Progenitor cell of endocrine pancreas (in vitro differentiated cells): ENCODE measurements around the gene ZNF296. TPM values are rescaled to one million over a fixed set of nuclear protein-coding genes. Genes with fewer than 3 reads are reported as not detected.
A peak's percentile ranks its signal among the peaks of the same experiment; 100 is the strongest.

Experiments used
- DNase-seq: peaks from one replicate; pipeline ENCODE4 v3.0.0; 2021; ENCODE audit warnings: low spot score; ENCODE audit not compliant: unreplicated experiment
- H3K27ac Mint-ChIP-seq: 2 replicates; pipeline ENCODE4 v1.8.0; 2021; ENCODE audit warnings: mild to moderate bottlenecking, moderate library complexity, mixed read lengths
- H3K27me3 Mint-ChIP-seq: 2 replicates; pipeline ENCODE4 v1.8.0; 2021; ENCODE audit warnings: mixed read lengths
- H3K36me3 Mint-ChIP-seq: 2 replicates; pipeline ENCODE4 v1.8.0; 2022; ENCODE audit warnings: mixed read lengths; ENCODE audit not compliant: insufficient read depth
- H3K4me1 Mint-ChIP-seq: 2 replicates; pipeline ENCODE4 v1.8.0; 2021; ENCODE audit warnings: low read depth, mixed read lengths
- H3K4me3 Mint-ChIP-seq: 2 replicates; pipeline ENCODE4 v1.8.0; 2021; ENCODE audit warnings: low read depth, mild to moderate bottlenecking, moderate library complexity, mixed read lengths
- H3K9me3 Mint-ChIP-seq: 2 replicates; pipeline ENCODE4 v1.8.0; 2021; ENCODE audit warnings: low read depth, mixed read lengths
- CTCF ChIP-seq: fragments of 200-600 bp; sonication (generic); IDR thresholded peaks from one replicate; pipeline ENCODE4 v1.5.0; 2021; ENCODE audit warnings: antibody characterized with exemption, mild to moderate bottlenecking; ENCODE audit not compliant: unreplicated experiment
- total RNA-seq: library from RNA; stranded (reverse); gene quantifications from 2 replicates; pipeline ENCODE4 v1.2.1, GENCODE V29; 2021

The ZNF296 gene
- total RNA-seq, 1 donor from 2014 or later = 1.3 TPM

GRCh38 chr19:45025264-45025663 lies 51.0 kb downstream of the ZNF296 start:
- no peak overlapping the region for H3K27ac Mint-ChIP-seq
- no peak overlapping the region for H3K4me3 Mint-ChIP-seq
- no peak for DNase-seq
- H3K4me1 Mint-ChIP-seq = no peaks in the 10 kb centered on the region
- H3K9me3 Mint-ChIP-seq = no peaks in the 10 kb centered on the region
- no peaks in the 10 kb centered on the region for H3K36me3 Mint-ChIP-seq
- no peak for TF ChIP-seq CTCF
- H3K27me3 Mint-ChIP-seq = no peaks in the 10 kb centered on the region

DNA sequence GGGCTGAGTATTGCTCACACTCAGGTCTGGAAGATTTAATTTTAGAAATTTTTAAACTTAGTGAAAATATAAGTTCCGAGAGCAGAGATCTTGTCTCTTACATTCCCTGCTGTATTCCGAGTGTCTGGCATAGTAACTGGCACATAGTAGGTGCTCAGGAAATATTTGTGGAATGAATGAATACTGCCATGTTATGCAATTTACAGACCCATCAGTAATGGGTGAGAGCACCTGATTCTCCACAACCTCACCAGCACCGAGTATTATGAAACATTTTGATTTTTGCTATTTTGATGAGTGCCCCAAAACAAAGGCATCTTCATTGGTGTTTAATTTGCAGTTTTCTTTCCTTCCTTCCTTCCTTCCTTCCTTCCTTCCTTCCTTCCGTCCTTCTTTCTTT lies 53.2 kb downstream of the ZNF296 start:
- Mint-ChIP-seq H3K27ac (no peak overlapping the region), H3K36me3 (no peaks in the 10 kb centered on the region), H3K27me3 (no peaks in the 10 kb centered on the region), H3K4me1 (no peaks in the 10 kb centered on the region), H3K9me3 (no peaks in the 10 kb centered on the region), H3K4me3 (no peak overlapping the region)
- no peak for DNase-seq
- no peak for TF ChIP-seq CTCF

DNA sequence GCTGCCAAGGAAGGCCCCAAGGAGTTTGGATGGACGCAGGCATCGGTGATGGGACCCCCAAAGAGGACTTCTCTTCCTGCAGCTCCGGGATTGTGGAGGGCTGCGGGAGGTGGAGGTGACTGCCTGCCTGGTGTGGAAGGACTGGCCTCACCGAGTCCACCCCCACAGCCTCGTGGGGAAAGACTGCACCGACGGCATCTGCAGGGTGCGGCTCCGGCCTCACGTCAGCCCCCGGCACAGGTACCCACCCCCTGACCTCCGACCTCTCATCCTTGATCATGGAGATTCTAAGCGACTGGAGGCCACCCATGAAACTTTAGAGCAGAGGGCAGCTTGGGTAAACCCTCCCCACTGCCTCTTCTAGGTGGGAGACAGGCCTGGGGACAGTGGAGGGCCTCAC lies 54.3 kb downstream of the ZNF296 start:
- TF ChIP-seq CTCF = no peak
- H3K9me3 Mint-ChIP-seq = no peaks in the 10 kb centered on the region
- H3K36me3 Mint-ChIP-seq = no peaks in the 10 kb centered on the region
- H3K4me1 Mint-ChIP-seq = no peaks in the 10 kb centered on the region
- peak overlapping the region; percentile 41 for H3K27ac Mint-ChIP-seq
- DNase-seq = no peak
- no peak overlapping the region for H3K4me3 Mint-ChIP-seq
- H3K27me3 Mint-ChIP-seq = no peaks in the 10 kb centered on the region

Other genes starting within 250 kb of the ZNF296 start
- gene NECTIN2, start 230.2 kb downstream of the ZNF296 start, total RNA-seq = 201 and 203 TPM in 2 replicates
- 63.0 and 67.1 TPM in 2 replicates for gene TOMM40, start 185.2 kb downstream of the ZNF296 start, total RNA-seq
- gene APOE, start 170.7 kb downstream of the ZNF296 start, total RNA-seq = 198 and 233 TPM in 2 replicates
- 85.5 and 89.4 TPM in 2 replicates for gene APOC1, start 161.9 kb downstream of the ZNF296 start, total RNA-seq
- not detected in 2 replicates for gene APOC4, start 134.2 kb downstream of the ZNF296 start, total RNA-seq
- not detected in 2 replicates for gene APOC2, start 130.4 kb downstream of the ZNF296 start, total RNA-seq
- gene CLPTM1, start 121.1 kb downstream of the ZNF296 start, total RNA-seq = 95.5 and 98.8 TPM in 2 replicates
- gene RELB, start 75.0 kb downstream of the ZNF296 start, total RNA-seq = 6.2 and 6.8 TPM in 2 replicates
- 111 and 123 TPM in 2 replicates for gene CLASRP, start 37.4 kb downstream of the ZNF296 start, total RNA-seq
- gene GEMIN7, start 2.8 kb upstream of the ZNF296 start, total RNA-seq = 29.8 and 39.4 TPM in 2 replicates
- 44.8 and 45.8 TPM in 2 replicates for gene PPP1R37, start 16.7 kb upstream of the ZNF296 start, total RNA-seq
- gene NKPD1, start 84.5 kb upstream of the ZNF296 start, total RNA-seq = 0.34 and 0.53 TPM in 2 replicates
- gene TRAPPC6A, start 101.8 kb upstream of the ZNF296 start, total RNA-seq = 40.4 and 43.8 TPM in 2 replicates
- 8.7 and 9.1 TPM in 2 replicates for gene BLOC1S3, start 102.3 kb upstream of the ZNF296 start, total RNA-seq
- gene EXOC3L2, start 168.9 kb upstream of the ZNF296 start, total RNA-seq = not detected in 2 replicates
- 57.5 and 60.4 TPM in 2 replicates for gene MARK4, start 174.8 kb upstream of the ZNF296 start, total RNA-seq
- not detected in 2 replicates for gene CKM, start 246.4 kb upstream of the ZNF296 start, total RNA-seq